ENCODE data around the gene MYBPC3. TPM values are rescaled to one million over a fixed set of nuclear protein-coding genes. Genes with fewer than 3 reads are reported as not detected.

Gene MYBPC3
- total and polyA plus RNA-seq, 2 donors (not counting 3 experiments of a cell fraction or from before 2014, with no cell fraction given) = not detected

DNA sequence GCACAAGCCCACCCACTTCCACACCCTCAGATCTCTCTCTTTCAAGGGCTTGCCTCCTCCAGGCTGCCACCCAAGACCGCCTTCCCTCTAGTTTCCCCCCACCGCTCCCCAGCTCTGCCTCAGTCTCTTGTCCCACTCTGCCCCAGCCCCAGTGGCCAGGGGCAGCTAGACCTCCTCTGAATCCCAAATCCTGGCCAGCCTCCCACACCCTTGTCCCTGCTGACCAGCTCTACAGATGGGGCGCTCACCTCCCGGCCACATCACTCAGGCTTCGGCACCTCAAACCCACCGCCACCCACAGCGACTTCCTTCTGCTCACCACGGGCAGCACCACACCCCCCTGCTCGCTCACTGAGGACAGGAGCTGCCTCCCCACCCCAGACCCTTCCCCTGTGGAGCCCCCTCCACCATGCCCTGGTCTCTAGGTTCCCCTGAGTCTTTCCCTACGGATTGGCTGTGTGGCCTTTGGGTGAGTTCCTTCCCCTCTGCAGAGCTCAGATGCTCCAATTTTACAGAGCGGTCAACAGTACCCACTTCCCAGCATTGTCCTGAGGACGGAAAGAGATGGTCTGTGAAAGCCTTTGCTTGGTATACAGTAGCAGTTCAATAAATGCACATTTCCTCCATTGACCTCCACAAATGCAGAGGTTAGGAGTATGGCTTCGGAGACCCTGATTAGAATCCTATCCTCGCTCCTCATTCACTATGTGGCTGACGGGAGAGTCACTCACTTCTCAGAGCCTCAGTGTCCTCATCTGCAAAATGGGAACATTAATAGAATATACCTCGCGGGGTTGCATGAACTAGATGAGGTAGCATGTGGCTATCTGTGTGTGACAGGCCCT, 37.3 kb upstream of the MYBPC3 start:
- FAIRE-seq (no peak), DNase-seq (ENCODE audit: low read depth, low spot score) (no peak)
- H3K27me3 ChIP-seq (ENCODE audit: control insufficient read depth in 2 of 2, insufficient read depth in 2 of 2, low read length in 2 of 2) = no peaks in the 10 kb centered on the region
- no peaks in the 10 kb centered on the region for H4K20me1 ChIP-seq (replicated peaks; ENCODE audit: control insufficient read depth, extremely low read depth, insufficient read depth, low read length)
- H3K27ac ChIP-seq (ENCODE audit: insufficient read depth, low read depth, low read length) = no peak overlapping the region
- no peak for TF ChIP-seq GATA2 (IDR thresholded peaks at IDR 0.05; ENCODE audit: insufficient read depth, insufficient read length, low read depth, low read length)
- TF ChIP-seq, protein P1, sequence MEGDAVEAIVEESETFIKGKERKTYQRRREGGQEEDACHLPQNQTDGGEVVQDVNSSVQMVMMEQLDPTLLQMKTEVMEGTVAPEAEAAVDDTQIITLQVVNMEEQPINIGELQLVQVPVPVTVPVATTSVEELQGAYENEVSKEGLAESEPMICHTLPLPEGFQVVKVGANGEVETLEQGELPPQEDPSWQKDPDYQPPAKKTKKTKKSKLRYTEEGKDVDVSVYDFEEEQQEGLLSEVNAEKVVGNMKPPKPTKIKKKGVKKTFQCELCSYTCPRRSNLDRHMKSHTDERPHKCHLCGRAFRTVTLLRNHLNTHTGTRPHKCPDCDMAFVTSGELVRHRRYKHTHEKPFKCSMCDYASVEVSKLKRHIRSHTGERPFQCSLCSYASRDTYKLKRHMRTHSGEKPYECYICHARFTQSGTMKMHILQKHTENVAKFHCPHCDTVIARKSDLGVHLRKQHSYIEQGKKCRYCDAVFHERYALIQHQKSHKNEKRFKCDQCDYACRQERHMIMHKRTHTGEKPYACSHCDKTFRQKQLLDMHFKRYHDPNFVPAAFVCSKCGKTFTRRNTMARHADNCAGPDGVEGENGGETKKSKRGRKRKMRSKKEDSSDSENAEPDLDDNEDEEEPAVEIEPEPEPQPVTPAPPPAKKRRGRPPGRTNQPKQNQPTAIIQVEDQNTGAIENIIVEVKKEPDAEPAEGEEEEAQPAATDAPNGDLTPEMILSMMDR (IDR thresholded peaks at IDR 0.05; ENCODE audit: extremely low read depth in 1 of 2, insufficient read depth in 1 of 2, low read depth in 1 of 2, low read length in 2 of 2) = no peak
- TF ChIP-seq POLR2A (IDR thresholded peaks at IDR 0.05; ENCODE audit: low read depth, low read length) = no peak
- no peak for TF ChIP-seq MYC (IDR thresholded peaks at IDR 0.05; ENCODE audit: low read depth, low read length)
- ChIA-PET CTCF (interaction anchor here (1.0 to 5.5 kb wide), 4 partner anchors 16 to 21 kb away, joined by 3 to 76 read pairs (median 14); no protein-coding TSS in a partner anchor), POLR2A (no interaction called here)
- H3K79me2 ChIP-seq (ENCODE audit: control insufficient read depth, insufficient read depth, low read length) = no peaks in the 10 kb centered on the region
- no peak overlapping the region for H2AFZ ChIP-seq (ENCODE audit: low read depth, low read length)
- H3K4me1 ChIP-seq (ENCODE audit: control insufficient read depth, extremely low read depth, insufficient read depth, low read length) = peaks cover 10% of the 10 kb centered on the region
- dilution Hi-C loops (cut with MboI; ENCODE audit: extremely low pct_ligation_motif_present, low sequenced_read_pairs) (no loop called here), intact Hi-C loops (cut with micrococcal nuclease) (no loop called here)
- no peak overlapping the region for H3K4me3 ChIP-seq (replicated peaks in 1 of 3; ENCODE audit: insufficient read depth in 1 of 3, low read depth in 1 of 3, low read length in 3 of 3)
- H3K36me3 ChIP-seq (ENCODE audit: control insufficient read depth in 2 of 2, extremely low read depth in 1 of 2, insufficient read depth in 2 of 2, low read length in 2 of 2) = no peaks in the 10 kb centered on the region
- no peak overlapping the region for H3K4me2 ChIP-seq (ENCODE audit: insufficient read depth, low read length)
- no peaks in the 10 kb centered on the region for H3K9me1 ChIP-seq (replicated peaks; ENCODE audit: control insufficient read depth, extremely low read depth, insufficient read depth, low read length)
- no TSS peak for BruUV-seq (replicated peaks)
- no peak overlapping the region for H3K9ac ChIP-seq (replicated peaks; ENCODE audit: extremely low read depth, insufficient read depth, low read length)
- H3K9me3 ChIP-seq (replicated peaks; ENCODE audit: control insufficient read depth, insufficient read depth, low read length) = no peaks in the 10 kb centered on the region

All from endothelial cell of umbilical vein (primary cell).